HepG2 (cell line): Measurements from ENCODE around the gene MOCS2. TPM values are rescaled to one million over a fixed set of nuclear protein-coding genes. Genes with fewer than 3 reads are reported as not detected.

ENCODE experiments used
- ATAC-seq: fragments of 200-7000 bp; cut with Tn5 transposase; 3 replicates; pipeline ENCODE4 v1.9.1; 2020; ENCODE audit warnings: mild to moderate bottlenecking, moderate library complexity
- BruUV-seq: library from RNA; stranded (reverse); fragments of 400-500 nt; replicated peaks from 2 replicates; lab custom pipeline; 2021; lab: Mats Ljungman, UMichigan
- CTCF ChIA-PET: fragments of 300-600 bp; formaldehyde crosslinking; extraction: SDS; loops from one replicate; lab custom pipeline; 2021; ENCODE audit warnings: low total read pairs, inconsistent platforms, low intra/inter-chr PET ratio; lab: Yijun Ruan, JAX
- POLR2A ChIA-PET: fragments of 350-600 bp; sonication (Branson Sonifier 250); formaldehyde crosslinking; loops from one replicate; lab custom pipeline; 2020; ENCODE audit warnings: antibody characterized with exemption, inconsistent platforms; lab: Yijun Ruan, JAX
- DNase-seq: peaks from one replicate; pipeline ENCODE4 v3.0.0-alpha.2; 2015; ENCODE audit warnings: low spot score
- FAIRE-seq: peaks from 3 replicates; lab custom pipeline; 2011; peaks lifted over from hg19 to GRCh38; lab: Jason Lieb, UNC
- H2AFZ ChIP-seq: one replicate; pipeline ENCODE4 v1.6.1; 2011; ENCODE audit warnings: low read length, inconsistent platforms
- H3K27ac ChIP-seq: fragments of 300-600 bp; 3 replicates; pipeline ENCODE4 v1.8.0; 2011; ENCODE audit warnings: mixed run types, mild to moderate bottlenecking, mixed read lengths, low read length, inconsistent platforms; ENCODE audit not compliant: insufficient read depth; ENCODE audit errors: extremely low read length
- H3K27me3 ChIP-seq, 2 experiments: fragments of 200-600 bp in 1 of 2; 2 replicates in 1 of 2; 3 replicates in 1 of 2; pipeline versions ENCODE4 v1.6.0 to v1.8.0; 2011; ENCODE audit warnings: low read length in 2 of 2, mild to moderate bottlenecking in 2 of 2, moderate library complexity in 2 of 2, inconsistent platforms in 1 of 2; ENCODE audit not compliant: insufficient read depth in 2 of 2, control insufficient read depth in 1 of 2
- H3K36me3 ChIP-seq, 2 experiments: fragments of 200-600 bp in 1 of 2; replicated peaks in 1 of 2; 2 replicates in 1 of 2; 3 replicates in 1 of 2; pipeline versions ENCODE4 v1.5.1 to v1.8.0; 2011; ENCODE audit warnings: low read length in 2 of 2, inconsistent platforms in 1 of 2; ENCODE audit not compliant: insufficient read depth in 2 of 2, control insufficient read depth in 1 of 2
- H3K4me1 ChIP-seq: 2 replicates; pipeline ENCODE4 v1.5.1; 2012; ENCODE audit warnings: low read length, inconsistent platforms; ENCODE audit not compliant: insufficient read depth
- H3K4me2 ChIP-seq: 2 replicates; pipeline ENCODE4 v1.6.0; 2011; ENCODE audit warnings: low read depth, low read length, inconsistent platforms
- H3K4me3 ChIP-seq, 3 experiments: fragments of 200-600 bp in 1 of 3; sonication (generic), shearing (Covaris generic) in 1 of 3; replicated peaks in 1 of 3; 2 replicates each; pipeline ENCODE4 v1.5.1; 2011 to 2016; ENCODE audit warnings: low read length in 3 of 3, inconsistent platforms in 2 of 3, low read depth in 2 of 3, mild to moderate bottlenecking in 2 of 3, control low read depth in 1 of 3, mixed read lengths in 1 of 3; ENCODE audit not compliant: insufficient read depth in 1 of 3
- H3K79me2 ChIP-seq: one replicate; pipeline ENCODE4 v1.6.1; 2011; ENCODE audit warnings: low read length, inconsistent platforms; ENCODE audit not compliant: insufficient read depth
- H3K9ac ChIP-seq: 2 replicates; pipeline ENCODE4 v1.6.0; 2011; ENCODE audit warnings: mild to moderate bottlenecking, low read depth, low read length, inconsistent platforms; ENCODE audit not compliant: insufficient read depth
- H3K9me3 ChIP-seq: 2 replicates; pipeline ENCODE4 v1.5.1; 2012; ENCODE audit warnings: mild to moderate bottlenecking, low read length
- H4K20me1 ChIP-seq: 2 replicates; pipeline ENCODE4 v1.6.0; 2011; ENCODE audit warnings: inconsistent platforms, mild to moderate bottlenecking, low read length, moderate library complexity; ENCODE audit not compliant: insufficient read depth
- IRF9 ChIP-seq: sonication (generic); formaldehyde crosslinking; IDR thresholded peaks from 2 replicates; pipeline ENCODE4 v1.8.0; 2022; ENCODE audit warnings: missing genetic modification reagents, mild to moderate bottlenecking, borderline replicate concordance
- MED13 ChIP-seq: sonication (generic); formaldehyde crosslinking; IDR thresholded peaks from 2 replicates; pipeline ENCODE4 v1.5.0; 2020; ENCODE audit warnings: missing genetic modification reagents
- SOX13 ChIP-seq, 3 experiments: fragments of 450-650 bp in 1 of 3; sonication (generic) in 1 of 3; formaldehyde crosslinking in 1 of 3; IDR thresholded peaks in 2 of 3; conservative IDR thresholded peaks in 1 of 3; 2 replicates each; pipeline versions ENCODE4 v1.5.0 to v1.6.1; 2016 to 2020; ENCODE audit warnings: antibody characterized with exemption in 1 of 3, mild to moderate bottlenecking in 1 of 3, missing compliant biosample characterization in 1 of 3, missing genetic modification reagents in 1 of 3, moderate library complexity in 1 of 3
- ZEB1 ChIP-seq: IDR thresholded peaks from 2 replicates; pipeline ENCODE4 v1.6.1; 2012; ENCODE audit warnings: mild to moderate bottlenecking, low read depth, inconsistent platforms; ENCODE audit not compliant: insufficient replicate concordance
- ZNF160 ChIP-seq: sonication (generic); formaldehyde crosslinking; IDR thresholded peaks from 2 replicates; pipeline ENCODE4 v1.8.0; 2022; ENCODE audit warnings: mild to moderate bottlenecking, inconsistent platforms, missing genetic modification reagents
- ZNF225 ChIP-seq: sonication (generic); formaldehyde crosslinking; IDR thresholded peaks from 2 replicates; pipeline ENCODE4 v1.4.0; 2020; ENCODE audit warnings: mild to moderate bottlenecking, missing genetic modification reagents
- ZNF318 ChIP-seq: sonication (generic); formaldehyde crosslinking; IDR thresholded peaks from 2 replicates; pipeline ENCODE4 v1.4.0; 2020; ENCODE audit warnings: mild to moderate bottlenecking, missing genetic modification reagents
- ZNF615 ChIP-seq: sonication (generic); formaldehyde crosslinking; IDR thresholded peaks from 2 replicates; pipeline ENCODE4 v1.5.0; 2020; ENCODE audit warnings: mild to moderate bottlenecking, missing genetic modification reagents, borderline replicate concordance
- ZNF749 ChIP-seq: sonication (generic); formaldehyde crosslinking; IDR thresholded peaks from 2 replicates; pipeline ENCODE4 v1.8.0; 2022; ENCODE audit warnings: mild to moderate bottlenecking, missing genetic modification reagents, moderate library complexity, borderline replicate concordance
- WGBS: methylation state at CpG from one replicate; pipeline ENCODE4 v1.1.6; 2017; ENCODE audit warnings: low lambda C conversion rate; 5-methylcytosine and 5-hydroxymethylcytosine counted together
- in situ Hi-C: cut with HindIII; loops from 2 replicates; pipeline ENCODE4 v1.10.0; 2017; ENCODE audit warnings: low pct_unique_long_range_greater_than_20kb; ENCODE audit not compliant: extremely low pct_ligation_motif_present
- intact Hi-C: fragments of 100-400 bp; cut with micrococcal nuclease; formaldehyde crosslinking; loops from one replicate; pipeline ENCODE4 v1.10.0; 2022; ENCODE audit not compliant: unreplicated experiment
- polyA plus RNA-seq, 8 experiments: library from polyadenylated mRNA; depleted of rRNA in 3 of 8; stranded (reverse) in 7 of 8; unstranded in 1 of 8; fragments of >200 nt; fragmentation: Illumina TruSeq in 4 of 8; extraction: Trizol in 4 of 8; gene quantifications; 2 replicates each; pipeline versions ENCODE4 v1.2.1 to v1.2.3, GENCODE V29; 2011 to 2016; ENCODE audit warnings: low read depth in 4 of 8, missing spikeins in 1 of 8, mixed read lengths in 1 of 8; ENCODE audit not compliant: insufficient read depth in 1 of 8
- total RNA-seq, 5 experiments: library from RNA; depleted of rRNA; stranded (reverse); fragments of >200 nt; fragmentation: Illumina TruSeq; extraction: Trizol; gene quantifications; 2 replicates each; pipeline ENCODE4 v1.2.3, GENCODE V29; 2016; ENCODE audit warnings: low read depth in 1 of 5

Gene MOCS2
- total and polyA plus RNA-seq, 2 of the 13 experiments (the other 11 are each of a cell fraction or from before 2014, with no cell fraction given) = 19.2 to 41.9 TPM

- H3K36me3 ChIP-seq = peaks cover 23 to 77% of the 10 kb centered on the region in 2 experiments
These were observed 56.2 kb downstream of the MOCS2 start for GRCh38 chr5:53053364-53053763.

More at GRCh38 chr5:53053364-53053763, 56.2 kb downstream of the MOCS2 start:
- Histone ChIP-seq H3K4me3 (no peak overlapping the region), H2AFZ (no peak overlapping the region), H3K27me3 (no peaks in the 10 kb centered on the region), H3K4me1 (no peaks in the 10 kb centered on the region), H3K27ac (no peak overlapping the region), H4K20me1 (0 out of 2 replicates have a peak, but pooled peaks cover 2% of the 10 kb centered on the region), H3K9ac (no peak overlapping the region), H3K79me2 (no peaks in the 10 kb centered on the region), H3K9me3 (no peaks in the 10 kb centered on the region), H3K4me2 (no peak overlapping the region)
- WGBS = 97% methylated on average over 4 of the region's 4 CpGs
- CTCF ChIA-PET = no interaction called here
- DNase-seq = no peak
- in situ Hi-C loops (no loop called here), intact Hi-C loops (no loop called here)
- TF ChIP-seq ZNF749 (no peak), ZNF318 (CRISPR knock-in tag) (no peak), MED13 (no peak), ZNF160 (CRISPR knock-in tag) (no peak), ZNF225 (CRISPR knock-in tag) (no peak), ZEB1 (no peak), ZNF615 (CRISPR knock-in tag) (no peak), IRF9 (CRISPR knock-in tag) (no peak), SOX13 (IDR thresholded peaks at IDR 0.05) (no peak), SOX13 (CRISPR knock-in tag; conservative IDR thresholded peaks at IDR 0.05 in 1 of 2, IDR thresholded peaks at IDR 0.05 in 1 of 2) (no peak)
- no peak for FAIRE-seq
- no TSS peak for BruUV-seq
- POLR2A ChIA-PET = no interaction called here
- ATAC-seq = no peak
